GM12873 (cell line): ENCODE results near the gene FAM124A.

Experiments used
- TF ChIP-seq, protein P1 (sequence below): IDR thresholded peaks from 2 replicates; pipeline ENCODE4 v1.5.1; 2012; ENCODE audit warnings: low read depth, mild to moderate bottlenecking, moderate library complexity, low read length, control low read depth; ENCODE audit not compliant: insufficient read depth; ENCODE audit errors: missing control alignments

Gene FAM124A

DNA sequence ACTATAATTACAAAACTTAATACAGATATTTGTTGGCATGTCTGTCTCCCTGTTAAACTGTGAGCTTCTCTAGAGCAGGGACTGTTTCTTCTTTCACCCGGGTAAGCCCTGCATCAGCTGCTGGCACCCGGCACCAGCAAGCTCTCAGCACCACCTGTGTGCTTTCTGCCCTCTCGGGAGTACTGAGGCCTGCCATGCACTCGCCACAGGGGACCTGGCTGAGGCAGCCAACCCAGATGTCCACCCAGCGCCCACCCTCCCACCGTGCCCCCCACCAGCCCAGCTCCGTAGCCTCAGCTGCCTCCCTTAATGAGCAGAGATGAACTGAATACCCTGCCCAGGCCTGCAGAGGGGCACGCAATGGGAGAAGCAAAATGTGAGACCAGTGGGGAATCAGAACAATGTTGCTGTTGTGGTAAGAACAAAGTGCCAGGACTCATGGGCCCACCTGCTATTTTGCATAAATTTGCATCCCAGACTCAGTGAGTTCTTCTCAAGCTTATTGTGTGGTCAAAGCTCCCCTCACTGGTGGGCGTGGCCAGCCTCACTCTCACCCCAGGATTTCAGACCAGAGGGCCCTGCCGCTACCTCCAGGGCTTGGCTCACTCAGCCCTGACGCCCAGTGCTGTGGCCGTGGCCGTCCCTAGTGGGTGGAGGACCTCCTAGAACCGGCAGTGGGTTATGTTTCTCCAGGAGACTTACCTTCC, 102.7 kb downstream of the FAM124A start:
- TF ChIP-seq, protein P1, sequence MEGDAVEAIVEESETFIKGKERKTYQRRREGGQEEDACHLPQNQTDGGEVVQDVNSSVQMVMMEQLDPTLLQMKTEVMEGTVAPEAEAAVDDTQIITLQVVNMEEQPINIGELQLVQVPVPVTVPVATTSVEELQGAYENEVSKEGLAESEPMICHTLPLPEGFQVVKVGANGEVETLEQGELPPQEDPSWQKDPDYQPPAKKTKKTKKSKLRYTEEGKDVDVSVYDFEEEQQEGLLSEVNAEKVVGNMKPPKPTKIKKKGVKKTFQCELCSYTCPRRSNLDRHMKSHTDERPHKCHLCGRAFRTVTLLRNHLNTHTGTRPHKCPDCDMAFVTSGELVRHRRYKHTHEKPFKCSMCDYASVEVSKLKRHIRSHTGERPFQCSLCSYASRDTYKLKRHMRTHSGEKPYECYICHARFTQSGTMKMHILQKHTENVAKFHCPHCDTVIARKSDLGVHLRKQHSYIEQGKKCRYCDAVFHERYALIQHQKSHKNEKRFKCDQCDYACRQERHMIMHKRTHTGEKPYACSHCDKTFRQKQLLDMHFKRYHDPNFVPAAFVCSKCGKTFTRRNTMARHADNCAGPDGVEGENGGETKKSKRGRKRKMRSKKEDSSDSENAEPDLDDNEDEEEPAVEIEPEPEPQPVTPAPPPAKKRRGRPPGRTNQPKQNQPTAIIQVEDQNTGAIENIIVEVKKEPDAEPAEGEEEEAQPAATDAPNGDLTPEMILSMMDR = no peak

DNA sequence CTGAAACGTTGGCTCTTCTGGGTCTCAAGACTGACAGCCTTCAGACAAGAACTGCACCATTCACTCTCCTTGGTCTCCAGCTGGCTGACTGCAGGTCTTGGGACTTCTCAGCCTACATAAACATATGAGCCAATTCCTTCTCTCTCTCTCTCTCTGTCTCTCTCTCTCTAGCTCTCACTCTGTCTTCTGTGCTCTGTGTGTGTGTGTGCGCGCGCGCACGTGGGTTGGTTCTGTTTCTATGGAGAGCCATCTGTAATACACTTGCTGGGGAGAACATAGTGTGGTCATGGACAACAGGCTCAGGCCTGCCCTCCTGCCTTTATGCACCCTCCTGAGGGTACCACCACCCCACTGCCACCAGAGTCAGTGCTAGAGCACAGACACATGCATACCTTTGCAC, 103.6 kb downstream of the FAM124A start:
- TF ChIP-seq, protein P1 = no peak

DNA sequence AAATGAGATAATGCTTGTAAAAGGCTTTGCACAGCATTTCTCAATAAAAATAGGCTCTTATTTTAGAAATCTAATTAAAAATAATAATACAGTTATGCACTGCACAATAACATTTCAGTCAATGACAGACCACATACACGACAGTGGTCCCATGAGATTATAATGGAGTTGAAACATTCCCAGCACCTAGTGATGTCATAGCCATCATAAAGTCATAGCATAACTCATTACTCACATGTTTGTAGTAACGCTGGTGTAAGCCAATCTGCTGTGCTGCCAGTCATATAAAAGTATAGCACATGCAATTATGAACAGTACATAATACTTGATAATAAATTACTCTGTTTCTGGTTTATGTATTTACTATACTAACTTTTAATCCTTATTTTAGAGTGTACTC, 104.6 kb downstream of the FAM124A start:
- TF ChIP-seq, protein P1 = no peak

DNA sequence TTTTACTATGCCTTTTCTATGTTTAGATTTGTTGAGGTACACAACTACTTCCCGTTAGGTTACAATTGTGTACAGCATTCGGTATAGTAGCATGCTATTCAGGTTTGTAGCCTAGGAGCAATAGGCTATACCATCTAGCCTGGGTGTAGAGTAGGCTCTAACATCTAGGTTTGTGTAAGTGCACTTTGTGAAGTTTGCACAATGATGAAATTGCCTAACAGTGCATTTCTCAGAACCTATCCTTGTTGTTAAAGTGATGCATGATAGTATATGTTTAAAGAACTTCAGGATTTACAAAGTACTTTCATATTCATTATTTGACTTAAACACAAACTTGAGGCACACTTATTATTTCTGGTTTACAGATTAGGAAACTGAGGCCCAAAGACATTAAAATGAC, 105.8 kb downstream of the FAM124A start:
- TF ChIP-seq, protein P1 = no peak

DNA sequence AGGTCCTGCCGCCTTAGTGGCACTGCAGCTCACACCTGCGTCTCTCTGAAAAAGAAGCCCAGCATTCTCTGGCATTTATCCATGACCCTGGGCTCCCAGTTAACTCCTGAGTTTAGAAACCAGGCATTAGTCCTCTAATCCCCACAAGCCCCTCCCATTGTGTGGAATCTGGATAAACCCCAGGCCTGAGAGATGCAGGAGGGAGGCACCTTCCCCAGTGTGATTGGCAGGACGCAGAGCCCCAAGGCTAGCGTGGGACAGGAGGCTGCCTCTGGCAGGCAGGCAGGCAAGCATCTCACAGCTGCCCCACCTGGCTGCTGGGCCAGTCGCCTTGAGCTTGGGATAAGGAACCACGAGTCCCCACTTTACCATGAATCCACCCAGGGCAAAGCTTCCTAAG, 106.3 kb downstream of the FAM124A start:
- TF ChIP-seq, protein P1 = no peak

DNA sequence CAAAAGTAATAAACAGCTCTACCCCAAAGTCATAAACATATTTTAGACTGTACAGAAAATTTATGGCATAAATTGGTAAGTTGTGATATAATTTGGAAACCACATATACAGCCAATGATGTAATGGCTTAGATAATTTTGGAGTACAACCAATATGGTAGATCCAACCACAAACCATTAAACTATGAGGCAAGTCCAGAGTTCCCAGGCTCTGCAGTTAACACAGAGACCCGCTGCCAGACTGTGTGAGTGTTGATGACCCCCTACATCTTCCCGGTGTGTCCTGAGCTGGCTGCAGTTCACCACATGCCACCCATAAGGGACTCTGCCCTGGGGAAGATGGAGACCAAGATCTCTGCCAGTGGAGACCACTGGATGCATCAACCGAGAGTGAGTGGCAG, 107.4 kb downstream of the FAM124A start:
- TF ChIP-seq, protein P1 = no peak

DNA sequence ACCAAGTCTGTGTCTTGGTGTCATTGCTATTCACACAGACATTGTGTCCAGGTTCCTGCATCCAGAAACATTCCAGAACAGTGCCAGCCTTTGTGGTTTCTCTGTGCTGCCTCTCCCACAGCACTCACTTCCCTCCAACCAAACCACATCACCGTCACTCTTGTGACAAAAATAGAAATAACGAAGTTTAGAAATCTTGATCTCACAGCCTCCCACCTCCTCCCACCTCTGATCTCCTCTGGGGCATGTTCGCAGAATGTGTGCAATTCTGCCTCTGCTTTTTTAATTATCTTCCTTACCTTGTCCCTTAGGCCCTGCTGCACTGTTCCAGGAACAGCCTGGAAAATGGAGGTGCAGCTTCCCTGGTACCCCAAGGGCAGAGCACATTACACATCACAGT, 108.6 kb downstream of the FAM124A start:
- TF ChIP-seq, protein P1 = no peak
